A172 (cell line): ENCODE data around the gene ELOF1. TPM values are rescaled to one million over a fixed set of nuclear protein-coding genes. Genes with fewer than 3 reads are reported as not detected.
"Not testable (repeated sequence)": the region's sequence is repeated elsewhere in the genome, so short reads cannot be mapped to it uniquely, and the experiment has no call there.

ENCODE experiments used
- DNase-seq: peaks from one replicate; pipeline ENCODE4 v3.0.0-alpha.2; 2015; ENCODE audit warnings: low spot score
- total RNA-seq: library from RNA; depleted of rRNA; stranded (reverse); fragments of >200 nt; shearing (Covaris generic); gene quantifications from 2 replicates; pipeline ENCODE4 v1.2.3, GENCODE V29; 2014

ELOF1 gene
- total RNA-seq, 1 experiment from 2014 or later: 66.7 TPM

GRCh38 chr19:11570039-11570462 lies 11.0 kb upstream of the ELOF1 start:
- DNase-seq: no peak

DNA sequence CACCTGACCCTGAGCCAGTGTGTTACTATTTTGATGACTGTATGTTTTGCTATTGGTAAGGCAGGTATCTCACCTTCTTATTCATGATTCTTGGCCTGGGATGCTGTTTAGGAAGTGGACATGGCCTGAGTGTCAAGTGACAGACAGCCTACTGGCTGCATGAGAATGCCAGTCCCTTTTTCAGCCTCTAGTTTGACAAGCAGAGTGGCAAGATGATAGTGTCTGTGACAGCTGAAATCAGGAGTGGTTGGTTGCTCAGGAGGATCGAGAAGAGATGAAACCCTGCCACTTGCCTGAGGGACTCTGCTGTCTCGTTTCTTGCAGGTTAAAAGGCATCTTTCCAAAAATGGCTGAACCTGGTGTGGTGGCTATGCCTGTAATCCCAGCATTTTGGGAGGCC lies 7.1 kb upstream of the ELOF1 start:
- DNase-seq: no peak

DNA sequence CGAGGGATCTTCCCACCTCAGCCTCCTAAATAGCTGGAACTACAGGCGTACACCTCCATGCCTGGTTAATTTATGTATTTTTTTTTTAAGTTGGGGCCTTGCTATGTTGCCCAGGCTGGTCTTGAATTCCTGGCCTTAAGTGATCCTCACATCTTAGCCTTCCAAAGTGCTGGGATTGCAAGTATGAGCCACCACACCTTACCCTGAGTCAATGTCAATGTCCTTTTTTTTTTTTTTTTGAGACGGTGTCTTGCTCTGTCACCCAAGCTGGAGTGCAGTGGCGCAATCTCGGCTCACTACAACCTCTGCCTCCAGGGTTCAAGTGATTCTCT lies 6.6 kb upstream of the ELOF1 start:
- not testable (repeated sequence) for DNase-seq

- not testable (repeated sequence) for DNase-seq
These were observed 5.2 kb upstream of the ELOF1 start for GRCh38 chr19:11564082-11564807.

GRCh38 chr19:11563532-11563931 lies 4.5 kb upstream of the ELOF1 start:
- no peak for DNase-seq

GRCh38 chr19:11560404-11561051 lies 1.5 kb upstream of the ELOF1 start:
- DNase-seq: peak; percentile 76

DNA sequence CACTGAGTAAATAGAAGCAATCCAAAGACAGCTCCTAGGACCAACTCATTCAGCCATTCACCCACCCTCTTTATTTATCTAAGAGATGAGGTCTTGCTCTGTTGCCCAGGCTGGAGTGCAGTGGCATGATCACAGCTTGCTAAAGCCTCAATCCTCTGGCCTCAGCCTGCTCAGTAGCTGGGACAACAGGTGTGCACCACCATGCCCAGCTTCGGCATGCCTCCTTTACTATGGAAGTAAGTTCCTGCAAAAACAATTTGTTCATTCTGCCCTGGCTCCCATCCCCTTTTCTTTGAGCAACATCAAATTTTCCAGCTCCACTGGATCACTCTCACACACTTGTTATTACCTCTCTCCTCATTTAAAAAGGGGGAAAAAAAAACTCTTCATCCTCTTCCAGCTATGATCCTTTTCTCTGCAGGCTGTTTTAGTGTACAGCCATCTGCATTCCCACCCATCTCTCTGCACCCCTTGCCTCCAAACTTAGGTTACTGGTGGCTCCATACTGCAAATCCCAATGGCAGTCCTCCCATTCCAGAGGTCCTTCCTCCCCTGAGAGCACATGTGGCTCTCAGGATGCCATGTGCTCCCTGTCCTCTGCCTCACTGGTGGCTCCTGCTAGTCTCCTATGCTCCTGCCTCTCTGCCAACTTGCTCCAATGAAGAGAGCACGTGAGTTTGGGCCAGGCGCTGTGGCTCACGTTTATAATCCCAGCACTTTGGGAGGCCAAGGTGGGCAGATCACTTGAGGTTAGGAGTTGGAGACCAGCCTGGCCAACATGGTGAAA lies 2.2 kb downstream of the ELOF1 start:
- no peak for DNase-seq

DNA sequence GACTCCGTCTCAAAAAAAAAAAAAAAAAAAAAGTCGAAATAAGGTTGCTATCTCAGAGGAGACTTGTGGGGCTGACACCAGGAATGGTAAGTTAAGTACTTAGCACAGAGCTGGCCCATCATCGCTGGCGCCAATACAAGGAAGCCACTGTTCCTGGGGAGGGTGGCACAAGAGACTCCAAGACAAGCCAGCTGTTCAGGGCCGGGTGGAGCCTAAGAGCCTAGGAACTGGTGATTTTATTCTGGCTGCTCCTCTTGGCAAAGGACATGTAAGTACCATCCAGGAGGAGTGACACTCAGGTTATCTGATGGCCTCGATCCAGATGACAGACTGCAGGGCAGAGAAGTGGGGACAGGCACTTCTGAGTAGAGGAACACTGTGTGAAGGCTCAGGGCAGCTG lies 3.8 kb downstream of the ELOF1 start:
- DNase-seq: no peak

DNA sequence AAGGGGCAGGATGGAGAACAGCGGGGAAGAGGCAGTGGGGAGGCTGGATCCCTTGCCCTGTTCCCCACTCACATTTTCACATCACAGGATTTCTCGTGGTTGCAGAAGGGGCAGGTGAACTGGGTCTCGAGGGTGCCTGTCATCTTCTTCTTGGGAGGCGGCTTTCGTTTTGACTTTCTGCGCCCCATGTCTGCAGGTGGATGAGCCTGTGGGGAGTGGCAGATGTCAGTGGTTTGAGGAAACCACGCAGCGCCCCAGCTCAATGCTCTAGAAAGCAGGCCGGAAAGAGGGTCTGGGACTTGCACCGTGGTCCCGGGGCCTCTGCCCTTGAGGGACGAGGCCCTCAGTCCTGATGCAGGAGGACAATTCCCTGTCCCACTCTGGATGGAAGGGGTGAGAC lies 4.9 kb downstream of the ELOF1 start:
- no peak for DNase-seq

DNA sequence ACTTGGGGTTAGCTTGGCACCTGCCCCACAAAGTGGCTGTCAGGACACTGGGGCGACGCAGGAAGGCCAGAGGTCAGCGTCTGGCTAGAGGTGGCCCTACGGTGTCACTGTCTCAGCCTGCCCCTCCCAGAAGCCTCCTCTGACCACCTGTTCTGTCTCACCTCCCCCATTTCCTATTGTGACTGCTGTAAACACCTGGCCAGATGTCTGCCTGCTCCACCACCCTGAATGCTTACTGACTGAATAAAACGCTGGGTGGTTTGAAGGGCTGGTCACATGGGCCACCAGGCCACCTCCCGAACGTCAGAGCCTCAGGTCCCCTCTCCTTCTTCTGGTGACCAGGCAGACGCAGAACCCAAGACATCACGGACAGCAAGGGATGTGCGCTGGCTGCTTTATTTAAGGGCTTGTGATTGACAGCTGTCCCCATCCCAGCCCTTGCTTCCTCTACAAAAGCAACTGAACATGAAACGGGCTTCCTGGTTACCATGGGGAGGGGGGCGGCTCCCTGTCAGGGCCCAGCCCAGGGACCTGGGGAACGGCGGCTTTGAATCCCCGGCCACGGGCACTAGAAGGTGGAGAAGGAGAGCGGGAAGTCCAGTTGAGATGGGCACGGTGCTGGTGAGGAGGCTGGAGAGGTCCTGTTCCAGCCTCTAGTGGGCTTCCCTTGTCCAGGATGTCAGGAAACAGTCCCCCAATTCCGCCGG lies 6.2 kb downstream of the ELOF1 start:
- no peak for DNase-seq

- no peak for DNase-seq
These were observed 7.3 kb downstream of the ELOF1 start for GRCh38 chr19:11551603-11552235.

DNA sequence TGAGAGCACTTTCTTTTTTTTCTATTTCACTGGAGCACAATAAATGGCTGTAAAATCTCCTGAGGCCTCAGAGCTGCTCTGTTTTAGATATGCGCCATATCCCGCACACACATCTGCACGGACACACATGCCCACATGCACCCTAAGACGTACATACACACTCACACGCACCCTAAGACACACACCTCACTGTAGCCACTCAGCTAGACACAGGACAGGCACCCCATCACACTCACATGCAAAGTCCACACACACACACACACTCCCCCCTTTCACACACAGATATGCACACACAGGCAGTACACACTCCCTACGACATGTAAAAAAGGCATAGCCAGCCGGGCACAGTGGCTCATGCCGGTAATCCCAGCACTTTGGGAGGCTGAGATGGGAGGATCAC lies 8.8 kb downstream of the ELOF1 start:
- no peak for DNase-seq

- no peak for DNase-seq
These were observed 9.6 kb downstream of the ELOF1 start for GRCh38 chr19:11549386-11549953.

DNA sequence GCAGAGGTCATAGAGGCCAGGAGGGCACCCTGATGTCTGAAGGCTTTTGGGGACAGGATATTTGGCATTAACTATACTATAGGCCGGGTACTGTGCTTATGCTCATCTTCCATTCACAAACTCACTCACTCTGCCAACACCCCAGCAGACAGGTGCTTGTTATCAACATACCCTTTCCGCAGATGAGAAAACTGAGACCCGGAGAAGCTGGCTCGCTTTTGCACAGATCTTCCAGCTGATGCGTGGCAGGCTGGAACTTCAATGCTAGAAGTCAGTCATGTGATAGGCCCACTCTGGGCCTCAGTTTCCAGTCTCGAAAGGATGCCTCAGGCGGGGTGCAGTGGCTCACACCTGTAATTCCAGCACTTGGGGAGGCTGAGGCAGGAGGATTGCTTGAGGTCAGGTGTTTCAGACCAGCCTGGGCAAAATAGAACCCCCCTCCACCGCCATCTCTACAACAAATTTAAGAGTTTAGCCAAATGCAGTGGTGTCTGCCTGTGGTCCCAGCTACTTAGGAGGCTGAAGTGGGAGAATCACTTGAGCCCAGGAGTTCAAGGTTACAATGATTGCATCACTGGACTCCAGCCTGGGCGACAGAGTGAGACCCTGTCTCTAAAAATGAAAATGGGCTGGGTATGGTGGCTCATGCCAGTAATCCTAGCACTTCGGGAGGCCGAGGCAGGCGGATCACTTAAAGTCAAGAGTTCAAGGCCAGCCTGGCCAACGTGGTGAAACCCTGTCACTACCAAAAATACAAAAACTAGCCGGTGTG lies 10.9 kb downstream of the ELOF1 start:
- no peak for DNase-seq

DNA sequence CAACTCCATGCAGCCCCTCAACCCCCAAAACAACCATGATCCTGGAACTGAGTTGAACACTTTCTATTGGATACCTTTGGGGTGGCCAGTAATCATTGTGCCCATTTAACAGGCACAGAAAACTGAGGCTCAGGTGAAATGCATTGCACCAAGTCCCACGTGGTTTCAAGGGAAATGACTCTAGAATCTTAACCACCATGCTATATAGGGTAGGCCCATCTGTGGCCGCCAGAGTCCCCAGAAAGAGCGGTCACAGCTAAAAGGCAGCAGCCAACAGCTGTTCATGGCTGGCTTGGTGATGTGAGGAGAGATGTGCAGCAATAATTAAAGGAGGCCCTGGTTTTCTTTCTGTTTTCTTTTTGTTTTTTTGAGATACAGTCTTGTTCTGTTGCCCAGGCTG lies 17.8 kb downstream of the ELOF1 start:
- no peak for DNase-seq

GRCh38 chr19:11540645-11541044 lies 18.4 kb downstream of the ELOF1 start:
- DNase-seq: peak; percentile 31

DNA sequence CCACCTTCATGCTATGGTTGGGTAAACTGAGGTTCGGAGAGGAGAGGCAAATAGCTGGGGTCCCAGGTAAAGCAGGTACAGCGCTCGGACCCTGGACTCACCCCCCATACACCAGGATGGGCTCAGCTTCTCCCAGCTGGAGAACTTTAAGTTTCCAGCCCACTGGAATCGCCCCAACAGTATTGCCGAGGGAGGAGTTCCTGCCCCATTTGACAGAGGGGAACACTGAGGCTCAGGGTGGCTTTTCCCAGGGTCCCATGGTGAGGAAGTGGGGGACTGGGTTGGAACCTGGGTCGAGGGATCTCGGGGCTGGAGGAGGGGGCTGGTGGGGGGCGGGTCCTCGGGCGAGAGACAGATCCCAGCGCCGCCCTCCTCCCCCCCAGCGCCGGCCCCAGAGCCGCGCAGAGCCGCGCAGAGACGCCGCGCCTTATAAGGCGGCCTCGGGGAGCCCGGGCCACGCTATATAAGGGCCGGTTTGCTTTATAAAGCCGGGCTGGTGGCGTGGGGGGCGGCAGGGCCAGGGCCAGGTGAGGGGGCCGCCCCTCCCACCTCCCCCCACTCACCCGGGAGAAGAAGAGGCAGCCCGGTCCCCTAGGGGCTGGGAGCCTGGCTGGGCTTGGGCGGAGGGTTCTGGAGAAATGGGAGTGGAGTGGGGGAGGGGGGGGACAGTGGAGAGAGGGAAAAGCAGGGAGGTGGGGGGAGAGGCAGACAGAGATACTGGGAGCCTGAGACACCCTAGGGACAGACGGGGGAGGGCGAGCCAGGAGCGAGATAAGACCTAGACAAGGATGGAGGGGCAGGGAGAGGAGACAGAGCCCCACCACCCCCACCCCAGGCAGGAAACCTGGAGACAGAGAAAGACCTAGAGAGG lies 19.3 kb downstream of the ELOF1 start:
- DNase-seq: no peak

DNA sequence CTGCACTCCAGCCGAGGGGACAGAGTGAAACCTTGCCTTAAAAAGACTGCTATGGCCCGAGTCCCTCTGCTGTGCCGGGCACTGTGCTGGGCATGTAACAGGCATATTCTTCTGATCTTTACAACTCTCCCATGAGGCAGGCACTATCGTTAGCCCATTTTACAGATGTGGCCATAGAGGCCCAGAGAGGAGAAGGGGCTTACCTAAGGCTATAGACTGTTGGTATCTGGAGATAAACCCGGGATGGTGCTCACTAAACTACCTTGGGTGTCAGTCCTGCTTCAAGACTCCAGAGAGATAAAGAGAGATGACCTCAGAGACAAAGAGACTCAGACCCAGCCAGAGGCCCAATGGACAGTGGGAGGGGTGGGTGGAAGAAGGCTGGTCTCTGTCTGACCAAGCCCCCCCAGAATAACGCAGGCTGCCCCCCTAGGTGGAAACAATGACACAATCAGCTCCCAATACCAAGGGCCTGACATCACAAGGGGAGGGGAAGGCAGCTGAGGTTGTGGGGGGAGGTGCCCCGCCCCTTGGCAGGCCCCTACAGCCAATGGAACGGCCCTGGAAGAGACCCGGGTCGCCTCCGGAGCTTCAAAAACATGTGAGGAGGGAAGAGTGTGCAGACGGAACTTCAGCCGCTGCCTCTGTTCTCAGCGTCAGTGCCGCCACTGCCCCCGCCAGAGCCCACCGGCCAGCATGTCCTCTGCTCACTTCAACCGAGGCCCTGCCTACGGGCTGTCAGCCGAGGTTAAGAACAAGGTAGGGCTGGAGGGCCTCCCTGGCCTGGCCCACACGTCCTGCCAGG lies 20.6 kb downstream of the ELOF1 start, which contains the start of gene CNN1:
TSS of gene CNN1 (plus strand) at position 620 of the 805 bp plus-strand sequence. CDS start at position 697, 77 bp downstream.
- no peak for DNase-seq
